Lung microvascular endothelial cell (primary cell): ENCODE results near the gene ZNF175. TPM values are rescaled to one million over a fixed set of nuclear protein-coding genes. Genes with fewer than 3 reads are reported as not detected.
A peak's percentile ranks its signal among the peaks of the same experiment; 100 is the strongest.

Experiments used
- DNase-seq, 2 donors: peaks; one replicate each; pipeline versions ENCODE4 v3.0.0 to v3.0.0-alpha.2; 2010; ENCODE audit warnings: low read depth in 2 of 2
- total RNA-seq: library from RNA; depleted of rRNA; stranded (reverse); fragments of >200 nt; gene quantifications from 2 replicates; pipeline ENCODE4 v1.2.1, GENCODE V29; 2014

The ZNF175 gene
- total RNA-seq, 1 donor from 2014 or later, result 3.4 TPM

- no peak for DNase-seq
These were observed 16.4 kb downstream of the ZNF175 start for GRCh38 chr19:51587264-51588191.

DNA sequence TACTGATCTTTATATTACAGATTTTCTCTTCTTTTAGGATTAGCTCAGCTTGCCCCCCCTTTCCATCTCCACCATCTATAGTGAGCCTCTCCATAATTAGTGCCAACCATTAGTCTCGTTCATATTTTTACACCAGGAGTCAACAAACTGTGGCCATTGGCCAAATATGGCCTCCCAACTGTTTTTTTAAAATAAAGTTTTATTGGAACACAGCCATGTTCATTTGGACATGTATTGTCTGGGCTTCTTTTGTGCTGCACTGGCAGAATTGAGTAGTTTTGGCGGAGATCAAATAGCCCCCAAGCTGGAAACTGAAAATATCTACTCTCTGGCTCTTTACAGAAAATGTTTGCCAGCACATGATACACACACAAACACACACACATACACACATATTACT, 18.4 kb downstream of the ZNF175 start:
- DNase-seq, result no peak

DNA sequence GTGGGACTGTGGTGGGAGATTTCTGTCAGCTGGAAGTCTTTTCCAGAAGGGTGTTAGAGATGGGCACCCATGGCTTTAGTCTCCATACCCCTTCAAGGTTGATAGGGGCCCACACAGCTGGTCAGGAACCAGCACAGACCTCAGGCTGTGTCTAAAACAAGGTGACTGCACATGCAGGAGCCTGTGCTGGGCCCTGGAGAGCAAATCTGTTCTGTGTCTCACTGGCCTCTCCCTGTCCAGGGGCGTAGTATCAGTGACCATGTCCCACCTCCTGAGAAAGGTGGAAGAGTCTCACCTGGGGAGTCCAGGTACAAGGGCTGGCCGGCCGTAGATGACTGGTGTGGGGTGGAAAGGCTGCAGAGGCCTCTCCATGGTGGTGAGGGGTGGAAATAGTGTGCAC, 19.4 kb downstream of the ZNF175 start:
- no peak for DNase-seq

DNA sequence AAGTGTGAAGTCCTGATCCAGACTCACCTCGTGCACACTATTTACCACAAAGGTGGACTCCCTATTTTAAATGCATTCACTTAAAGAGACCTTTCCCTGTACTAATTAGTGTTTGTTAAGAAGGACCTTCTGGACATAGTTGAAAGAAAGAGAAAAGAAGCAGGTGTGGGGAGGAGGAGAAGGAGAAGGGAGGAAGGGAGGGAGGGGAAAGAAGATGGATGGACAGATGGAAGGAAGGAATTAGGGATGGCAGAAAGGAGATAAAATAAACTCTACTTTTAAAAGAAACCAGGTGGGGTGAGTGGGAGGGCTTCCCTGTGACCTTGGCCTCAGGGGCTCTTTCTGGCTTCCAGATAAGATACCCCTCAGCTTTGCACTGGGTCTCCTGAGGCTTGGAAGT, 21.4 kb downstream of the ZNF175 start:
- DNase-seq, result no peak

DNA sequence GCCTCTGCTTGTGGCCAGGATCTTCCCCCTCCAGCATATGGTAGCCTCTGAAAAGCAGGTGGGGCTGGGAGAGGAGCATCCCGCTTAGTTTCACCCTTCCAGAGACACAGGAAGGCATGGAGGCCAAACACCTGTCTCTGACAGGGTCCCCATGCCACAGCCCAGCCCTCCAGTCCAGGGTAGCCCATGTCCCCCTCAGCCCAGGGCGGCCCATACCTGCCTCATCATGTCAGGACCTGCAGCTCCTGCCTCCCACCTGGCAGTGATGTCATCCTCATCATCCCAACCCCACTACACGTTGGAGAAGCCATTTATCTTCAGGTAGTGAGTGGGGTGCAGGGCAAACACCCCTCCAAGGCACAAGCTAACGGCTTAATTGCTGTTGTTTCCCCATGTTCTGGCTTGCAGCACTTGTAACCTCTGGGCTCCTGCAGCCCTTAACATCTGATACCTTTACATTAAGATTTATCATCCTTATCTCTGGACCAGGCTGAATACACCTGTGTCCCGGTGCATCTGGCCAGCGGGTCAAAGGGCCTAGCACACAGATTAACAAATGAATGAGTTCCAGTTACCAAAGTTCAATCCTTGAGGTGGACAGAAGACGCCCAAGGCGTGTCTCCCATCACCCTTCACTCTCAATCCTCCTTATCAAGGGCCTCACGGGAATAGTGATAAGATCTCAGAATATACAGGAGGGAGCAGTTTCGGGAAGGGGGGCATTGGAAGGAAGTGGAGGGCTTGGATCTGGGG, 22.2 kb downstream of the ZNF175 start:
- DNase-seq, result no peak

GRCh38 chr19:51593969-51594773, 23.1 kb downstream of the ZNF175 start:
- DNase-seq, result peak; percentile 98

DNA sequence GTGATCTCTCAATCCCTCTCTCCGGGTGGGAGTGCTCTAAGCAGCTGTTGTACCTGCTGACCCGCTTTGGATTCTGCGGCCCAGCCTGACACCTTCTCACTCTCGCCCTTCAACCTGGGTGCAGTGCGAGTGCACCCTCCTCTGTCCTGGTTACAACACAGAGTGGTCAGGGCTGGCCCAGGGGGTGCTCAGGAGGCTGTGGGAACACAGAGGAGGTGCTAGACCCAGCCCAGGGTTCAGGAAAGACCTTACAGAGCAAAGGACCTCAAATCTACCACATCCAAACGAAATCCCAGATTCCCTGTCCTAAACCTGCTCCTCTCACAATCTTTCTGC, 23.7 kb downstream of the ZNF175 start:
- DNase-seq, result no peak

GRCh38 chr19:51595190-51596175, 24.4 kb downstream of the ZNF175 start:
- no peak for DNase-seq

DNA sequence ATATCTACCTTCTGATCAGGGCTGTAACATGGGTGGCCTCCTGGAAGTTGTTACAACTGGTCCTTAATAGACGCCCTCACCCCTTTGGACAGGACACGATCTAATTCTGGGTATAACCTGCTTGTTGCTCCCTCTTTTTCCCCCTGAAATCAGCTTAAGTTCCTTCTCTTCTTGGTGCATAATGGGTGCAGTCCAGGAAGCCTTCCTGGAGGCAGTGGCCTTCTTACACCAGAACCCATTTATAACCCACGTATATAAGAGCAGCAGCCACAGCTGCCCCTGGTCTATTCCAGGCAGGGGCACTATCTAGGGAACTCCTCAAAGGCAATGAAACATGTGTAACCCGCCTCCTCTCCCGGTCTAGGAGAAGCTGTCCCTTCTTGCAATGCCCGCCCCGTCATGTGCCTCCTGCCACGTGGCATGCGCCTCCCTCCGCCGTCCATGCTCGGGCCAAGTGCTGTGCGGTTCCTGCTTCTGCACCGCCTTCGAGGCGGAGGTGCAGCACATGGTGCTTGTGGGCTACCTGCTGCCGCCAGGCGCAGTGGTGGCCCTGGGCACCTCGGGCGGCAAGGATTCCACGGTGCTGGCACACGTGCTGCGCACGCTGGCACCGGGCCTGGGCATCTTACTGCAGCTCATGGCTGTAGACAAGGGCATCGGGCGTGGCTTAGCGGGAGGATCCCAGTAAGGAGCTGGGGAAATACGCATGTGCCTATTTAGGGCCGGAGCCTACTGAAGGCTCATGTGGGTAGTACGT, 27.3 kb downstream of the ZNF175 start:
- DNase-seq, result no peak

DNA sequence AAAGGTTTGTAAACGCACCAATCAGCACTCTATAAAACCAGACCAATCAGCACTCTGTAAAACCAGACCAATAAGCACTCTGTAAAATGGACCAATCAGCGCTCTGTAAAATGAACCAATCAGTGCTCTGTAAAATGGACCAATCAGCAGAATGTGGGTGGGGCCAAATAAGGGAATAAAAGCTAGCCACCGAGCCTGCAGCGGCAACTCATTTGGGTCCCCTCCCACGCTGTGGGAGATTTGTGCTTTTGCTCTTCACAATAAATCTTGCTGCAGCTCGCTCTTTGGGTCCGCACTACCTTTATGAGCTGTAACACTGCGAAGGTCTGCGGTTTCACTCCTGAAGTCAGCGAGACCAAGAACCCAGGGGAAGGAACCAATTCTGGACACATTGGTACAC, 28.0 kb downstream of the ZNF175 start:
- no peak for DNase-seq

GRCh38 chr19:51600940-51601580, 30.0 kb downstream of the ZNF175 start:
- no peak for DNase-seq

GRCh38 chr19:51602189-51602854, 31.2 kb downstream of the ZNF175 start:
- DNase-seq, result no peak

DNA sequence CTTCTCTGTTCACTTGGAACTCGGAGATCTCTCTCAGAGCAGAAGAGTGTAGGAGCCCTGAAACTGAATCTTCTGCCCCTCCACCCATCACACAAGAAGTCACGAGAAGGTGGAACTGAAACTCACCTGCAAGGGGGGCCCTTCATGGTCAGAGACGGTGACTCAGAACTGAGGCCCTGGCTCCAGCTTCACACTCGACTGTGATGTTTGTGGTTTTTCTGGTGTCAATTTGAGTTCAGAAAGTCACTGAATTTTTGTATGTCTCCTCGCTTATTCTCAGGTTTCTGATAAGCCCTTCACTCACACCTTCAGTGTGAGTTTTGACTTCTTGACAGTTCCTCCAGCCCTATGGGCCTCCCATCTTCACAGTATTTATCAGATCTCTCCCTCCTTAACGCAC, 36.0 kb downstream of the ZNF175 start:
- no peak for DNase-seq

GRCh38 chr19:51607920-51608562, 37.0 kb downstream of the ZNF175 start:
- peak; percentile 83 to 87 for DNase-seq

GRCh38 chr19:51610576-51610975, 39.5 kb downstream of the ZNF175 start:
- no peak for DNase-seq

DNA sequence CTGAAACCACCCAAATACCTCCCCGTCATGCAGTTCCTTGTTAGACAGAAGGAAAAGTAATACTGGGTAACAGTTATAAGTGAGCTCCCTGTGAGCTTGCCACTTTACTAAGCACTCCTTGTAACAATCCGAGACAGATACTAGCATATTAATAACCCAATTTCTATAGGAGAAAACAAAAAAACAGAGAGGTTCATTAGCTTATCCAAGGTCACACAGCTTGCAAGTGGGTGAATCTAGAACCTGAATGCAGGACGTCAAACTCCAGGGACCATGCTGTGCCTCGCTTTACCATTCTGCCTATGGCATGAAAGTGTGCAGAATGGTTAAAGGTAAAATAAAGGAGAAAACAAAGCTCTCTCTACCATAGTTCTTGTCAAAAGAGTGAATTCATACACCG, 43.7 kb downstream of the ZNF175 start:
- no peak for DNase-seq

DNA sequence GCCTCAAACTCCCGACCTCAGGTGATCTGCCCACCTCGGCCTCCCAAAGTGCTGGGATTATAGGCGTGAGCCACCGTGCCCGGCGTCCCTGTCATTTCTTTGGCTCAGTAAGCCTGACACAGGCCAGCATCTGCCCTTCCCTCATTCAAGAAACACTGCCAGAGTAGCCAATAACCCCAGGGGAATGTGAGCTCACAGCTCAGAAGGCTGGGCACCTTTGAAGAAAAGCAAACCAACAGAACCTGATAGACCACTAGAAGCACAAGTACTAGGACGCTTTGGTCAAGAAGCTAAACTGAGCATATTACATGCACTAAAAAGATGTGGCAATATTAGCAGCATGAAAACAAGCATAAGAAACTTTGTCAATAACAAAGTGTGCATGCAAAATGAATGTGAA, 44.9 kb downstream of the ZNF175 start:
- no peak for DNase-seq

- no peak for DNase-seq
These were observed 50.1 kb downstream of the ZNF175 start for GRCh38 chr19:51621178-51621577.
